Right renal pelvis (tissue), 4 donors: ENCODE data around the gene INSYN1. TPM values are rescaled to one million over a fixed set of nuclear protein-coding genes. Genes with fewer than 3 reads are reported as not detected.
"Not testable (repeated sequence)": the region's sequence is repeated elsewhere in the genome, so short reads cannot be mapped to it uniquely, and the experiment has no call there.

Source experiments
- DNase-seq, 4 donors: peaks; one replicate each; pipeline ENCODE4 v3.0.0-alpha.2; 2013; ENCODE audit warnings: low read depth in 4 of 4, low spot score in 3 of 4, missing footprints in 1 of 4
- polyA plus RNA-seq, 4 donors: library from polyadenylated mRNA; unstranded; fragments of 120-200 nt; gene quantifications; one replicate each; pipeline ENCODE4 v1.2.1, GENCODE V29; 2013; ENCODE audit not compliant: insufficient read length in 4 of 4

INSYN1 gene, protein sequence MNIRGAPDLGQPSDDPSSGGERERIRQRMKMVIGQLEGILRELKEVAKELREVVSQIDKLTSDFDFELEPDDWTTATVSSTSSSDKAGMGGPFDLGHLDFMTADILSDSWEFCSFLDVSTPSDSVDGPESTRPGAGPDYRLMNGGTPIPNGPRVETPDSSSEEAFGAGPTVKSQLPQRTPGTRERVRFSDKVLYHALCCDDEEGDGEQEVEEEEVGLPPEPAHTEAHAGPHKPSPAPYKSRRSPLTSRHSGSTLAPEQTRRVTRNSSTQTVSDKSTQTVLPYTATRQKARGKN
- polyA plus RNA-seq = 10 to 100 TPM; 16.7 to 29.0 (median 21.8) TPM

- peak in 1 of 4 donors; percentile 44 for DNase-seq
Measured at GRCh38 chr15:73753250-73754130, at the start of gene INSYN1. TSS of gene INSYN1 (minus strand) at chr15:73753351. CDS start at chr15:73751130, 2,221 bp downstream.

DNA sequence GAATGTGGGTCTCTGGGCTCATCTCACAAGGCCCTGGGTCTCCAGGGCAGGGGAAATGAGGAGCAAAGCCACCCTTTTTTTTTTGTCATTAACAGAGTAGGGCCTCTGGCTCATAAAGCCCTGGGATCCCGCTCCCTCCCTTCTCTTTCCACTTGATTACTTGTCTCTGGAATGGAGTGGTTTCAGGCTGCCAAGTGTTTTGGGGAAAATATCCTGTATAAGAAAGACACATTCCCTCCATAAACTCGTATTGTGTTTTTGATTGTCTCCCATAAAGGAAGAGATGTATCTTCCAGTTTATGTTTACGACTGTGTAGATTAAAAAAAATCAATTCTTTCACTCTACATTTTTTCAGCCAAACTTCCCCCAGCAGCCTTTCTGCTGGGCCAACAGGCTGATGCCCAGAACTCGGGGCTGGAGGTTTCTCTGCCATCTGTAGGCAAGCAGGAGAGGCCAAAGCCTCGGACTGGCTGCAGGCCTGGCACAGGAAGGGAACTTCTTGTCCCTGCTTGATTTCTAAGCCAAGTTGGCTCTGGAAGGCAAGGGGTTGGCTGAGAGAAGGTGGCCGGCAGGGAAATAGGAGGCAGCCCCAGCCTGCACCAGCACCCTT is 49.4 kb upstream of the INSYN1 start:
- DNase-seq = no peak

DNA sequence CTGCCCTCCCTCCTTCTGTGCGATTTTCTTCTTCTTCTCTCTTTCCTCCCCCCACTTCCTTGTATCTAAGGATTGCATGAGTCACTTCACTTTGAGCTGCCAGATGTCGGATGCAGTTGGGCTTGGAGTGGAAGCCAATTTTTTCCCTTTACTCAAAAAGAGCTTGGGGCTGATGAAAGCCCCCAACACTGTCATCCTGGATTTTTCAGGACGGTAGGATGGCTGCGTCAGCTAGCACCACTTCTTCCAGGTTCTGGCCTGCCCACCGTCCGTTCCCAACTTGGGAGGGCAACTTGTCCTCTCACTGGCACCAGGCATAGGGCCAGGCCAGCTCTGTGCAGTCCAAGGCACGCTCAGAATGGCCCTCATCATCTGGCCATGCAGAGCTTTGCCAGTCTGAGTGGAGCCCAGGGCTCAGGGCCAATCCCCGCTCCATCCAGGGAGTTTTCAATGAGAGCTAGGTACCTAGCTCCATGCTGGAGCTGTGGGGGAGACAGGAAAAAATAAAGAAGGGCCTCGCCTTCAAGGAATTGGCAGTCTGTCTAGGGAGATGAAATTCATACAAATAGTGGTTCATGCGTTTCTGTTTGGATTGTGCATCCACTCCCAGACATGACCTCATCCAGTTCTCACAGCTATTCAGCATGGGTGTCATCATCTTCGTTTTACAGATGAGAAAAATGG is 47.7 kb upstream of the INSYN1 start:
- DNase-seq = no peak

GRCh38 chr15:73799466-73799865 is 46.3 kb upstream of the INSYN1 start:
- no peak for DNase-seq

DNA sequence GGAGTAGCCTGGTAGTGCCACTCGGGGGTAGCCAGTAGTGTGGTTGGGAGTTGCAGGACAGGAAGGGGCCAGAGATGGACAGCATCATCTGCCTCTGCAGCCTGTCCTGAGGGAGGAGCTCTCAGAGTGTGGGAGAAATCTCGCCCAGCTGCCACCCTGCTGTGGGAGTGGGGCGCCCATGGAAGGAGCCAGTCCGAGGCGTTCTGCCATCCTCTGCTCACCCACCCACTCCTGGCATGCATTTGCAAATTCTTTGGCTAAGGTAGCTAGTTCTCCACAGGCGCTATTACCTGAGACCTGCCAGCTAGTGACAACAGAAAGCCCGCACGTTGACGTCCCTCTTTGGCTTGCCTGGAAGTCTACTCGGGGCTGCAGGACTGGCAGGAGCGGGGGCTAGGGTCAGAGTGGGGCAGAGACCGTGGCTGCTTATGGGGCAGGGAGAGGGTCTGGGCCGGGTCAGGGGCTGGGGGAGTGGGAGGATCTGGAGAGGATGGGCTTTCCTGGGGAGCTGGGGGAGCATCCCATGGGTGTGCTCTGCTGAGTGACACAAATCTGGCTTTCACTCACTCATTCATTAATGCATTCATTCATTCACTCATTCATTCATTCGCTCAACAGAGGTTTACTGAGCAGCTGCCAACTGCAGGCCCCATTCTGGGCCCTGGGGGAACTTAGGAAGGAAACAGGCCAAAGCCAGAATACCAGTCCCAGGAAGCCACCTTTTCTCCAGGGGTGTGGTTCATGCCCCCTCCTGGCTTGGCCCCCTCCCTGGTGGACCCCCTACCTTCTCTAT is 44.4 kb upstream of the INSYN1 start:
- no peak for DNase-seq

- DNase-seq = peak in 1 of 4 donors; percentile 33
Measured at GRCh38 chr15:73796331-73796831, 43.2 kb upstream of the INSYN1 start.

GRCh38 chr15:73794443-73795133 is 41.4 kb upstream of the INSYN1 start:
- DNase-seq = no peak

GRCh38 chr15:73792899-73793541 is 39.9 kb upstream of the INSYN1 start:
- not testable (repeated sequence) for DNase-seq

- DNase-seq = no peak
Measured at GRCh38 chr15:73792415-73792814, 39.3 kb upstream of the INSYN1 start.

GRCh38 chr15:73789521-73790240 is 36.5 kb upstream of the INSYN1 start:
- no peak for DNase-seq

GRCh38 chr15:73787621-73788020 is 34.5 kb upstream of the INSYN1 start:
- no peak for DNase-seq

- DNase-seq = no peak
Measured at GRCh38 chr15:73786538-73786937, 33.4 kb upstream of the INSYN1 start.

- not testable (repeated sequence) for DNase-seq
Measured at GRCh38 chr15:73785256-73786014, 32.3 kb upstream of the INSYN1 start.

DNA sequence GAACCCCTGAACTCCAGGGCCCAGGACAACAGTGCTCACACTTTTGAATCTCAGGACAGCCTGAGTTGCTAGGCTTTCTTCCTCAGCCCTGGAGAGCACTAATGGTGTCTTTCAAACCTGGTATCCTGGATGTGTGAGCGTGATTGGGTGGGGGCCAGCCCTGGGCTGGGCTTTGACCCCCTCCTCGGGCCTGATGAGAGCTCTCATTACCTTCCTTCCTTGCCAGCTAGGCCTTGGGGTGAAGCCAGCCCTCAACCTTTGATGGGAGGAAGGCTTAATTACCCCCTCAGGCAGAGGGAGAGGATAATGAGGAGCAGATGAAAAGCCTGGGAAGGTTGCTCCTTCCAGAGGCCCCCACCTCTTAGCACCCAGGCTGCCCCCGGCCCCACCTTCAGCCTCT is 31.1 kb upstream of the INSYN1 start:
- DNase-seq = no peak

DNA sequence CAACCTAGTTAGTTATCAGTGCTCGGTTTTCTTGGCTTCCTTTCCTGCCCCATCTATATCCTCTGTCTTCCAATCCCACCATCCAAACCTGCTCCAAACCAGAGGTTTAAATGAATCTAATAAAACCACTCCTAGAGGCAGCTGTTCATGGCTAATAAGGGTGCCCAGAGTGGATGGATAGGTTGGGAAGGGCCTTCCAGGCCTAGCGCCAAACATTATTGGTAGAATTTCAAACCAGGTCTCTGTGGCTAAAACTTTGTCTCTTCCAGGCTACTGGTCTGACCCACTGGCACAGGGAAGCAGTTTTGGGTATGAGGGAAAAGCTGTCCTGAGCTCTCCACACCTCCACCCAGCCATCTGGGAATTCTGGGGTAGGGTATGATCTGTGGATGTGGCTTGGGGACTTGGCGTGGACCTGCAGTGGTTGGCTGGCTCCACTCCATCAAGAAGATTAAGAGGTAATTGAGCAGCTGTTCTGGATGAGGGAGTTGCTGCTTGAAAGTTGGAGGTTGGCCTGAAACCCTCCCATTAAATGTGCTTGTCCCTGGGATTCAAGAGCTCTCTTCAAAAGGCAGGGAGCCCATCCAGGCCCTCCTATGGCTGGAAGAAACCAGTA is 29.3 kb upstream of the INSYN1 start:
- DNase-seq = no peak

DNA sequence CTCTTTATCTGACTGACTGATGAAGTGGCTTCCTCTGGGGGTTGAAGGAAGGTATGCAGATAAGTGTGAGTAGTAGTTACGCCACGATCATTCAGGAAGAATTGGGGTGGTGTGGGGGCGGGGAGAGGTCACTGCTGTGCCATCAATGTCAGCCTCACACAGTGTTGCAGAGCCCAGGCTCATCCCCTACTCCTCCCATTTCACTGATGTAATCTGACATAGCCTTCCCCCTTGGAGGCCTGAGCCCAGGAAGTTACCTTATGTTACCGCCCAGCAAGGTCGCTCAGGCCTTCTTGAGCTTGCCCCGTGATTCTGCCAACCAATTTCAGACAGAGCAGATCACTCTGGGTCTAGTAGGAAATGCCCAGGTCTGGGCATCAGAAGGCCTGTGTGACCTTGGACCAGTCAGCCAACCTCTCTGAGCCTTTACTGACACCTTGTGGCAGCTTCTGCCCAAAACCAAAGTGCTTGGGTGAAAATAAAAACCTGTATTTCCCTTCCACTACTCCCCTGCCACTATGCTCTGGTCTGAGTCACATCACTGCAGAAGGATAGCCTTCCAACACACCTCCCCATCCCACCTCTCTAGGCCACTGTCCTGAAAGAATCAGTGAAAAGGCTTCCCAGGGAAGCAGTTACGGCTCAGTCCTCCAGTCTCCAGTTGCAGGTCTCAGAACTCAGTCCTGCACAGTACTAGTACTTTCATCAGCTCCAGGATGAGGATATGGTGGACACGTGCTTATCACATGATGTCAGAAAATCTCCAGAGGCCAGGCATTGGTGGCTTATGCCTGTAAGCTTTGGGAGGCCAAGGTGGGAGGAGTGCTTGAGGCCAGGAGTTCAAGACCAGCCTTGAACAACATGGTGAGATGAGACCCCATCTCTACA is 28.1 kb upstream of the INSYN1 start:
- no peak for DNase-seq
